Osteocyte (in vitro differentiated cells): Measurements from ENCODE around the gene COLEC12. TPM values are rescaled to one million over a fixed set of nuclear protein-coding genes. Genes with fewer than 3 reads are reported as not detected.

Experiments
- DNase-seq: peaks from one replicate; pipeline ENCODE4 v3.0.0; 2021; ENCODE audit warnings: mixed read lengths; ENCODE audit not compliant: unreplicated experiment; ENCODE audit errors: extremely low spot score
- H3K27ac Mint-ChIP-seq: one replicate; pipeline ENCODE4 v1.8.0; 2021; ENCODE audit warnings: mild to moderate bottlenecking, mixed read lengths; ENCODE audit not compliant: unreplicated experiment
- H3K27me3 Mint-ChIP-seq: one replicate; pipeline ENCODE4 v1.8.0; 2021; ENCODE audit warnings: mixed read lengths; ENCODE audit not compliant: unreplicated experiment
- H3K36me3 Mint-ChIP-seq: one replicate; pipeline ENCODE4 v1.8.0; 2021; ENCODE audit warnings: mixed read lengths; ENCODE audit not compliant: unreplicated experiment
- H3K4me1 Mint-ChIP-seq: one replicate; pipeline ENCODE4 v1.8.0; 2021; ENCODE audit warnings: mixed read lengths; ENCODE audit not compliant: unreplicated experiment
- H3K4me3 Mint-ChIP-seq: one replicate; pipeline ENCODE4 v1.8.0; 2021; ENCODE audit warnings: mild to moderate bottlenecking, moderate library complexity, mixed read lengths; ENCODE audit not compliant: unreplicated experiment
- H3K9me3 Mint-ChIP-seq: one replicate; pipeline ENCODE4 v1.8.0; 2021; ENCODE audit warnings: mixed read lengths; ENCODE audit not compliant: unreplicated experiment
- CTCF ChIP-seq: fragments of 200-600 bp; sonication (generic); IDR thresholded peaks from 2 replicates; pipeline ENCODE4 v1.5.0; 2021; ENCODE audit warnings: antibody characterized with exemption, mild to moderate bottlenecking, moderate library complexity
- total RNA-seq: library from RNA; stranded (reverse); gene quantifications from 2 replicates; pipeline ENCODE4 v1.2.1, GENCODE V29; 2021

COLEC12 gene
- total RNA-seq, 1 donor from 2014 or later = 113 TPM

- TF ChIP-seq CTCF = no peak
- Mint-ChIP-seq H3K27ac (peak overlapping the region; percentile 85), H3K4me1 (peaks cover 77% of the 10 kb centered on the region), H3K9me3 (peaks cover 9% of the 10 kb centered on the region), H3K4me3 (no peak overlapping the region), H3K27me3 (no peaks in the 10 kb centered on the region), H3K36me3 (peaks cover 8% of the 10 kb centered on the region)
- DNase-seq = no peak
Observed at GRCh38 chr18:490624-491023, 9.9 kb downstream of the COLEC12 start.

- TF ChIP-seq CTCF = no peak
- H3K36me3 Mint-ChIP-seq = peaks cover 12% of the 10 kb centered on the region
- peaks cover 9% of the 10 kb centered on the region for H3K9me3 Mint-ChIP-seq
- no peaks in the 10 kb centered on the region for H3K27me3 Mint-ChIP-seq
- DNase-seq = no peak
- H3K4me1 Mint-ChIP-seq = peaks cover 79% of the 10 kb centered on the region
- peak overlapping the region; percentile 85 for H3K27ac Mint-ChIP-seq
- H3K4me3 Mint-ChIP-seq = no peak overlapping the region
Observed at GRCh38 chr18:490024-490366, 10.5 kb downstream of the COLEC12 start.

- Mint-ChIP-seq H3K27me3 (no peaks in the 10 kb centered on the region), H3K27ac (peak overlapping the region; percentile 85)
Observed at GRCh38 chr18:489244-490023, 11.1 kb downstream of the COLEC12 start.

GRCh38 chr18:486929-487740, 13.4 kb downstream of the COLEC12 start:
- no peak for DNase-seq
- H3K4me3 Mint-ChIP-seq = no peak overlapping the region

More at GRCh38 chr18:489244-490023, 11.1 kb downstream of the COLEC12 start:
- H3K36me3 Mint-ChIP-seq = peaks cover 12% of the 10 kb centered on the region
- DNase-seq = no peak
- no peak for TF ChIP-seq CTCF
- H3K4me3 Mint-ChIP-seq = peak overlapping the region; percentile 4
- peaks cover 79% of the 10 kb centered on the region for H3K4me1 Mint-ChIP-seq
- H3K9me3 Mint-ChIP-seq = peaks cover 9% of the 10 kb centered on the region

More at GRCh38 chr18:486929-487740, 13.4 kb downstream of the COLEC12 start:
- TF ChIP-seq CTCF = no peak
- peaks cover 67% of the 10 kb centered on the region for H3K4me1 Mint-ChIP-seq
- no peaks in the 10 kb centered on the region for H3K27me3 Mint-ChIP-seq
- H3K9me3 Mint-ChIP-seq = peaks cover 9% of the 10 kb centered on the region
- H3K36me3 Mint-ChIP-seq = peaks cover 12% of the 10 kb centered on the region
- peak overlapping the region; percentile 59 for H3K27ac Mint-ChIP-seq
